Gastroesophageal sphincter (tissue), 4 donors: ENCODE measurements around the gene FHAD1. TPM values are rescaled to one million over a fixed set of nuclear protein-coding genes. Genes with fewer than 3 reads are reported as not detected.
A peak's percentile ranks its signal among the peaks of the same experiment; 100 is the strongest.

ENCODE experiments used
- ATAC-seq: fragments of 150-250 bp; one replicate; pipeline ENCODE4 v1.9.1; 2016; ENCODE audit warnings: mild to moderate bottlenecking, moderate library complexity
- H3K27ac ChIP-seq, 4 donors: fragments of 200-600 bp; sonication (generic) in 3 of 4; 1 replicate in 3 of 4; 2 replicates in 1 of 4; pipeline ENCODE4 v1.5.1; 2016 to 2019
- H3K27me3 ChIP-seq: fragments of 200-600 bp; sonication (generic); one replicate; pipeline ENCODE4 v1.5.1; 2019
- H3K36me3 ChIP-seq, 2 donors: fragments of 200-600 bp; sonication (generic); one replicate each; pipeline ENCODE4 v1.5.1; 2019; ENCODE audit warnings: control low read depth in 1 of 2
- H3K4me1 ChIP-seq, 3 donors: fragments of 200-600 bp; sonication (generic); 1 replicate in 2 of 3; 2 replicates in 1 of 3; pipeline ENCODE4 v1.5.1; 2016 to 2019; ENCODE audit warnings: control low read depth in 2 of 3
- H3K4me3 ChIP-seq, 2 donors: fragments of 200-600 bp; sonication (generic); one replicate each; pipeline ENCODE4 v1.5.1; 2019; ENCODE audit warnings: mild to moderate bottlenecking in 1 of 2, moderate library complexity in 1 of 2
- H3K9me3 ChIP-seq, 3 donors: fragments of 200-600 bp; sonication (generic); one replicate each; pipeline ENCODE4 v1.5.1; 2017 to 2019; ENCODE audit warnings: control low read depth in 2 of 3
- EP300 ChIP-seq: sonication (generic); formaldehyde crosslinking; IDR thresholded peaks from one replicate; pipeline ENCODE4 v1.6.1; 2017; ENCODE audit warnings: antibody characterized with exemption, mild to moderate bottlenecking
- POLR2A ChIP-seq, 2 donors: fragments of 450-650 bp; IDR thresholded peaks; one replicate each; pipeline ENCODE4 v1.6.1; 2017; ENCODE audit warnings: antibody characterized with exemption in 2 of 2, mild to moderate bottlenecking in 2 of 2, moderate library complexity in 1 of 2
- POLR2AphosphoS5 ChIP-seq: sonication (generic); formaldehyde crosslinking; IDR thresholded peaks from one replicate; pipeline ENCODE4 v1.6.1; 2017; ENCODE audit warnings: antibody characterized with exemption
- WGBS, 2 donors: methylation state at CpG; one replicate each; pipeline ENCODE4 v1.1.5; 2018; ENCODE audit warnings: low coverage in 1 of 2; 5-methylcytosine and 5-hydroxymethylcytosine counted together
- total RNA-seq, 4 donors: library from RNA; depleted of rRNA; stranded (reverse); fragments of >200 nt; gene quantifications; one replicate each; pipeline ENCODE4 v1.1.0, GENCODE V29; 2016
- TF ChIP-seq, protein P1 (sequence below), 4 experiments: fragments of 200-600 bp in 2 of 4; fragments of 450-650 bp in 2 of 4; sonication (generic) in 1 of 4; IDR thresholded peaks; one replicate each; pipeline ENCODE4 v1.5.1; 2017 to 2019; ENCODE audit warnings: antibody characterized with exemption in 4 of 4, mild to moderate bottlenecking in 2 of 4, moderate library complexity in 2 of 4

FHAD1 gene
- total RNA-seq, 4 donors from 2014 or later = 1.1 TPM; not detected in 3

- H3K4me3 ChIP-seq = no peak overlapping the region
- H3K27me3 ChIP-seq = no peaks in the 10 kb centered on the region
- TF ChIP-seq POLR2A (IDR thresholded peaks at IDR 0.05) = no peak
- no peak for ATAC-seq
- H3K27ac ChIP-seq = no peak overlapping the region
- H3K9me3 ChIP-seq = no peaks in the 10 kb centered on the region
- no peaks in the 10 kb centered on the region for H3K36me3 ChIP-seq
- WGBS, 2 donors = 98 to 100% methylated on average over 2 to 4 of the region's 4 CpGs
- peaks cover 0 to 12% (median 0%) of the 10 kb centered on the region in 3 donors for H3K4me1 ChIP-seq
Measured at GRCh38 chr1:15277933-15278332, 30.9 kb downstream of the FHAD1 start.

GRCh38 chr1:15279576-15280230 is 32.7 kb downstream of the FHAD1 start:
- TF ChIP-seq POLR2A (IDR thresholded peaks at IDR 0.05) = no peak
- TF ChIP-seq EP300 = no peak
- TF ChIP-seq, protein P1, sequence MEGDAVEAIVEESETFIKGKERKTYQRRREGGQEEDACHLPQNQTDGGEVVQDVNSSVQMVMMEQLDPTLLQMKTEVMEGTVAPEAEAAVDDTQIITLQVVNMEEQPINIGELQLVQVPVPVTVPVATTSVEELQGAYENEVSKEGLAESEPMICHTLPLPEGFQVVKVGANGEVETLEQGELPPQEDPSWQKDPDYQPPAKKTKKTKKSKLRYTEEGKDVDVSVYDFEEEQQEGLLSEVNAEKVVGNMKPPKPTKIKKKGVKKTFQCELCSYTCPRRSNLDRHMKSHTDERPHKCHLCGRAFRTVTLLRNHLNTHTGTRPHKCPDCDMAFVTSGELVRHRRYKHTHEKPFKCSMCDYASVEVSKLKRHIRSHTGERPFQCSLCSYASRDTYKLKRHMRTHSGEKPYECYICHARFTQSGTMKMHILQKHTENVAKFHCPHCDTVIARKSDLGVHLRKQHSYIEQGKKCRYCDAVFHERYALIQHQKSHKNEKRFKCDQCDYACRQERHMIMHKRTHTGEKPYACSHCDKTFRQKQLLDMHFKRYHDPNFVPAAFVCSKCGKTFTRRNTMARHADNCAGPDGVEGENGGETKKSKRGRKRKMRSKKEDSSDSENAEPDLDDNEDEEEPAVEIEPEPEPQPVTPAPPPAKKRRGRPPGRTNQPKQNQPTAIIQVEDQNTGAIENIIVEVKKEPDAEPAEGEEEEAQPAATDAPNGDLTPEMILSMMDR (IDR thresholded peaks at IDR 0.05) = no peak
- TF ChIP-seq POLR2AphosphoS5 = no peak
- no peaks in the 10 kb centered on the region for H3K36me3 ChIP-seq
- WGBS, 2 donors = 60 to 86% methylated on average over 5 to 10 of the region's 10 CpGs
- peaks cover 0 to 30% (median 0%) of the 10 kb centered on the region in 3 donors for H3K4me1 ChIP-seq
- ATAC-seq = no peak
- H3K27me3 ChIP-seq = no peaks in the 10 kb centered on the region
- H3K9me3 ChIP-seq = no peaks in the 10 kb centered on the region
- H3K4me3 ChIP-seq = no peak overlapping the region
- H3K27ac ChIP-seq = no peak overlapping the region

DNA sequence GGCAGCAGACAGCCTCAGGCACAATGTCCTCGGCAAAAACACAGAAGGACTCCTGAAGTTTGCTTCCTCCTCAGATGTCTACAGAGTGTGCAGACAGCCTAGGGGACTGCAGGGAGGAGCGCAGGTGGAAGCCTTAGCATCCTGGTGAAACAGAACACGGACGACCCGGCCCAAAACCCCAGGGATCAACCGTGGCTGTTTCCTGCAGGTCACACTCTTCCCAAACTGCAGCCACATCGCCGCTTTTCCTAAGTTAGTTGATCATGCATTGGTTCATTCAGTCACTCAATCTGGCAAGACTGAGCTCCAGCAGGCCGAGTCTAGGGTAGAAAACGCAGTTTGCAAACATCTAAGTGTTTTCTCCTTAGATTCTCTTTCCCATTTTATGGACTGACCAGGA is 33.4 kb downstream of the FHAD1 start:
- ATAC-seq = no peak
- TF ChIP-seq POLR2A (IDR thresholded peaks at IDR 0.05) (no peak), POLR2AphosphoS5 (no peak), EP300 (no peak)
- TF ChIP-seq, protein P1 (IDR thresholded peaks at IDR 0.05) = no peak
- H3K9me3 ChIP-seq = no peaks in the 10 kb centered on the region
- peaks cover 0 to 37% (median 0%) of the 10 kb centered on the region in 3 donors for H3K4me1 ChIP-seq
- H3K27ac ChIP-seq = no peak overlapping the region
- H3K27me3 ChIP-seq = no peaks in the 10 kb centered on the region
- H3K4me3 ChIP-seq = no peak overlapping the region
- 75 to 95% methylated on average over 3 to 7 of the region's 10 CpGs for WGBS, 2 donors
- H3K36me3 ChIP-seq = no peaks in the 10 kb centered on the region

- ATAC-seq = no peak
- TF ChIP-seq POLR2A (IDR thresholded peaks at IDR 0.05) = no peak
- TF ChIP-seq, protein P1 (IDR thresholded peaks at IDR 0.05) = no peak
- TF ChIP-seq EP300 = no peak
- no peak for TF ChIP-seq POLR2AphosphoS5
- no peak overlapping the region for H3K4me3 ChIP-seq
- WGBS, 2 donors = 63 to 78% methylated on average over 2 of the region's 2 CpGs
- H3K36me3 ChIP-seq = no peaks in the 10 kb centered on the region
- H3K27me3 ChIP-seq = no peaks in the 10 kb centered on the region
- peaks cover 0 to 38% (median 0%) of the 10 kb centered on the region in 3 donors for H3K4me1 ChIP-seq
- H3K27ac ChIP-seq = peak overlapping the region in 3 of 4 donors; percentile 37 to 68 (median 62)
- no peaks in the 10 kb centered on the region for H3K9me3 ChIP-seq
Measured at GRCh38 chr1:15282038-15282437, 35.0 kb downstream of the FHAD1 start.

- ATAC-seq = peak; percentile 68
- Histone ChIP-seq H3K36me3 (no peaks in the 10 kb centered on the region), H3K9me3 (no peaks in the 10 kb centered on the region), H3K4me3 (no peak overlapping the region), H3K27me3 (no peaks in the 10 kb centered on the region), H3K27ac (peak overlapping the region; percentile 18 to 75 (median 65)), H3K4me1 (peaks cover 0 to 38% (median 0%) of the 10 kb centered on the region in 3 donors)
- 50 to 52% methylated on average over 4 to 7 of the region's 7 CpGs for WGBS, 2 donors
- TF ChIP-seq EP300 (no peak), POLR2AphosphoS5 (peak; percentile 44)
- TF ChIP-seq, protein P1 (IDR thresholded peaks at IDR 0.05) = no peak
Measured at GRCh38 chr1:15282810-15283474, 35.9 kb downstream of the FHAD1 start.
